HG02981 (cell line): ENCODE results near the gene LSM11.
"Not testable (repeated sequence)": the region's sequence is repeated elsewhere in the genome, so short reads cannot be mapped to it uniquely, and the experiment has no call there.

Source experiments
- ATAC-seq: cut with Tn5 transposase; IDR thresholded peaks from one replicate; pipeline ENCODE4 v1.9.1; 2021; ENCODE audit warnings: mild to moderate bottlenecking, moderate library complexity; ENCODE audit not compliant: unreplicated experiment

The LSM11 gene

GRCh38 chr5:157743163-157744050, at the start of gene LSM11:
Gene LSM11 (plus strand): TSS chr5:157743712. CDS start chr5:157743751, 39 bp downstream.
- ATAC-seq, result peak; percentile 91

GRCh38 chr5:157693816-157694215, 49.7 kb upstream of the LSM11 start:
- not testable (repeated sequence) for ATAC-seq

GRCh38 chr5:157696154-157696553, 47.4 kb upstream of the LSM11 start:
- ATAC-seq, result not testable (repeated sequence)

- not testable (repeated sequence) for ATAC-seq
These were observed 44.8 kb upstream of the LSM11 start for GRCh38 chr5:157698674-157699073.

- no peak for ATAC-seq
These were observed 39.8 kb upstream of the LSM11 start for GRCh38 chr5:157703736-157704135.

GRCh38 chr5:157708866-157709265, 34.6 kb upstream of the LSM11 start:
- ATAC-seq, result no peak

GRCh38 chr5:157709346-157709745, 34.2 kb upstream of the LSM11 start:
- no peak for ATAC-seq

- ATAC-seq, result no peak
These were observed 33.1 kb upstream of the LSM11 start for GRCh38 chr5:157710431-157710830.

- ATAC-seq, result no peak
These were observed 32.6 kb upstream of the LSM11 start for GRCh38 chr5:157710882-157711281.

- ATAC-seq, result no peak
These were observed 29.5 kb upstream of the LSM11 start for GRCh38 chr5:157713830-157714595.

GRCh38 chr5:157714596-157714864, 29.0 kb upstream of the LSM11 start:
- no peak for ATAC-seq

GRCh38 chr5:157718519-157718918, 25.0 kb upstream of the LSM11 start:
- peak; percentile 65 for ATAC-seq

- ATAC-seq, result no peak
These were observed 24.3 kb upstream of the LSM11 start for GRCh38 chr5:157719245-157719644.

GRCh38 chr5:157721159-157721558, 22.4 kb upstream of the LSM11 start:
- ATAC-seq, result no peak

- not testable (repeated sequence) for ATAC-seq
These were observed 20.6 kb upstream of the LSM11 start for GRCh38 chr5:157722895-157723294.

- ATAC-seq, result not testable (repeated sequence)
These were observed 16.9 kb upstream of the LSM11 start for GRCh38 chr5:157726607-157727006.

GRCh38 chr5:157727858-157728257, 15.7 kb upstream of the LSM11 start:
- ATAC-seq, result not testable (repeated sequence)

GRCh38 chr5:157729858-157730257, 13.7 kb upstream of the LSM11 start:
- ATAC-seq, result peak; percentile 61

GRCh38 chr5:157730900-157731271, 12.6 kb upstream of the LSM11 start:
- ATAC-seq, result no peak

- ATAC-seq, result peak; percentile 92
These were observed 12.0 kb upstream of the LSM11 start, which contains the start of gene THG1L for GRCh38 chr5:157731272-157732129. Gene THG1L (plus strand): TSS chr5:157731420. CDS start chr5:157731441, 21 bp downstream.

- no peak for ATAC-seq
These were observed 11.4 kb upstream of the LSM11 start for GRCh38 chr5:157732130-157732514.
